Endothelial cell of umbilical vein (primary cell): Measurements from ENCODE around the gene PRG2. TPM values are rescaled to one million over a fixed set of nuclear protein-coding genes. Genes with fewer than 3 reads are reported as not detected.

Source experiments
- BruUV-seq: library from RNA; stranded (reverse); fragments of 400-500 nt; replicated peaks from 2 replicates; lab custom pipeline; 2021; lab: Mats Ljungman, UMichigan
- CTCF ChIA-PET: fragments of 300-600, 350-600 bp; sonication (Branson Sonifier 250); formaldehyde crosslinking; loops from one replicate; lab custom pipeline; 2021; ENCODE audit warnings: antibody characterized with exemption, inconsistent platforms; lab: Charles Lee
- POLR2A ChIA-PET: fragments of 300-600, 350-600 bp; sonication (Branson Sonifier 250); formaldehyde crosslinking; loops from one replicate; lab custom pipeline; 2021; ENCODE audit warnings: antibody characterized with exemption, inconsistent platforms; lab: Charles Lee
- DNase-seq: peaks from one replicate; pipeline ENCODE4 v3.0.0-alpha.2; 2011; ENCODE audit warnings: low read depth, low spot score
- FAIRE-seq: peaks from 2 replicates; lab custom pipeline; 2011; peaks lifted over from hg19 to GRCh38; lab: Jason Lieb, UNC
- H2AFZ ChIP-seq: 2 replicates; pipeline ENCODE4 v1.6.0; 2012; ENCODE audit warnings: low read depth, low read length, control low read depth, inconsistent platforms
- H3K27ac ChIP-seq: 2 replicates; pipeline ENCODE4 v1.5.1; 2011; ENCODE audit warnings: low read depth, mild to moderate bottlenecking, control low read depth, low read length, moderate library complexity; ENCODE audit not compliant: insufficient read depth
- H3K27me3 ChIP-seq, 2 experiments: 2 replicates each; pipeline versions ENCODE4 v1.6.0 to v1.6.1; 2011; ENCODE audit warnings: low read length in 2 of 2, mixed read lengths in 1 of 2; ENCODE audit not compliant: control insufficient read depth in 2 of 2, insufficient read depth in 2 of 2
- H3K36me3 ChIP-seq, 2 experiments: 2 replicates in 1 of 2; 3 replicates in 1 of 2; pipeline ENCODE4 v1.5.1; 2011; ENCODE audit warnings: low read length in 2 of 2, mild to moderate bottlenecking in 1 of 2, moderate library complexity in 1 of 2; ENCODE audit not compliant: control insufficient read depth in 2 of 2, insufficient read depth in 2 of 2; ENCODE audit errors: extremely low read depth in 1 of 2
- H3K4me1 ChIP-seq: 3 replicates; pipeline ENCODE4 v1.5.1; 2011; ENCODE audit warnings: mild to moderate bottlenecking, low read length; ENCODE audit not compliant: control insufficient read depth, insufficient read depth; ENCODE audit errors: extremely low read depth
- H3K4me2 ChIP-seq: 2 replicates; pipeline ENCODE4 v1.6.1; 2011; ENCODE audit warnings: low read length, control low read depth, mixed read lengths; ENCODE audit not compliant: insufficient read depth
- H3K4me3 ChIP-seq, 3 experiments: fragments of 200-600 bp in 1 of 3; sonication (generic), shearing (Covaris generic) in 1 of 3; replicated peaks in 1 of 3; 2 replicates each; pipeline ENCODE4 v1.5.1; 2011 to 2016; ENCODE audit warnings: control low read depth in 3 of 3, low read length in 3 of 3, mild to moderate bottlenecking in 2 of 3, inconsistent platforms in 1 of 3, low read depth in 1 of 3, moderate library complexity in 1 of 3; ENCODE audit not compliant: insufficient read depth in 1 of 3
- H3K79me2 ChIP-seq: 2 replicates; pipeline ENCODE4 v1.6.0; 2012; ENCODE audit warnings: low read length, inconsistent platforms; ENCODE audit not compliant: control insufficient read depth, insufficient read depth
- H3K9ac ChIP-seq: replicated peaks from 2 replicates; pipeline ENCODE3; 2011; ENCODE audit warnings: low read length, control low read depth; ENCODE audit not compliant: insufficient read depth; ENCODE audit errors: extremely low read depth
- H3K9me1 ChIP-seq: replicated peaks from 3 replicates; pipeline ENCODE4 v1.6.0; 2011; ENCODE audit warnings: mild to moderate bottlenecking, low read length; ENCODE audit not compliant: control insufficient read depth, insufficient read depth; ENCODE audit errors: extremely low read depth
- H3K9me3 ChIP-seq: replicated peaks from 2 replicates; pipeline ENCODE4 v1.5.1; 2012; ENCODE audit warnings: low read length, inconsistent platforms; ENCODE audit not compliant: control insufficient read depth, insufficient read depth
- H4K20me1 ChIP-seq: replicated peaks from 2 replicates; pipeline ENCODE3; 2011; ENCODE audit warnings: mild to moderate bottlenecking, low read length; ENCODE audit not compliant: control insufficient read depth, insufficient read depth; ENCODE audit errors: extremely low read depth
- CTCF ChIP-seq, 2 donors: IDR thresholded peaks; 1 replicate in 1 of 2; 2 replicates in 1 of 2; pipeline ENCODE4 v1.5.1; 2011; ENCODE audit warnings: low read length in 2 of 2, mild to moderate bottlenecking in 2 of 2, moderate library complexity in 2 of 2, control low read depth in 1 of 2, inconsistent platforms in 1 of 2, low read depth in 1 of 2; ENCODE audit not compliant: insufficient read depth in 1 of 2; ENCODE audit errors: extremely low read depth in 1 of 2
- EZH2 ChIP-seq: IDR thresholded peaks from 2 replicates; pipeline ENCODE4 v1.6.1; 2012; ENCODE audit warnings: borderline replicate concordance, low read depth, mild to moderate bottlenecking, moderate library complexity, low read length, inconsistent platforms; ENCODE audit not compliant: severe bottlenecking
- FOS ChIP-seq: IDR thresholded peaks from 2 replicates; pipeline ENCODE4 v1.6.1; 2011; ENCODE audit warnings: mild to moderate bottlenecking, low read length, moderate library complexity, borderline replicate concordance; ENCODE audit not compliant: insufficient read depth
- JUN ChIP-seq: IDR thresholded peaks from 2 replicates; pipeline ENCODE4 v1.6.1; 2011; ENCODE audit warnings: borderline replicate concordance, low read depth; ENCODE audit not compliant: insufficient read length, insufficient read depth
- MAX ChIP-seq: IDR thresholded peaks from 2 replicates; pipeline ENCODE4 v1.6.1; 2011; ENCODE audit not compliant: insufficient read depth, insufficient read length
- MYC ChIP-seq: IDR thresholded peaks from one replicate; pipeline ENCODE4 v1.6.1; 2011; ENCODE audit warnings: mild to moderate bottlenecking, low read depth, low read length
- POLR2A ChIP-seq: IDR thresholded peaks from 2 replicates; pipeline ENCODE4 v1.6.1; 2012; ENCODE audit warnings: low read depth, mild to moderate bottlenecking, control low read depth, low read length
- POLR2AphosphoS5 ChIP-seq: IDR thresholded peaks from 2 replicates; pipeline ENCODE4 v1.6.1; 2012; ENCODE audit warnings: low read depth, mild to moderate bottlenecking, control low read depth, low read length, moderate library complexity; ENCODE audit not compliant: insufficient read depth
- dilution Hi-C: fragments of 300-500 bp; cut with MboI; formaldehyde crosslinking; loops from one replicate; pipeline ENCODE4 v1.15.0; 2019; ENCODE audit warnings: low sequenced_read_pairs; ENCODE audit not compliant: extremely low pct_ligation_motif_present
- intact Hi-C: fragments of 100-400 bp; cut with micrococcal nuclease; formaldehyde crosslinking; loops from one replicate; pipeline ENCODE4 v1.10.0; 2022
- polyA plus RNA-seq, 4 experiments: library from polyadenylated mRNA; depleted of rRNA in 3 of 4; stranded (reverse) in 3 of 4; unstranded in 1 of 4; fragments of >200 nt; gene quantifications; 2 replicates each; pipeline versions ENCODE4 v1.2.1 to v1.2.3, GENCODE V29; 2011 to 2012; ENCODE audit warnings: missing spikeins in 1 of 4
- total RNA-seq: library from RNA; stranded (reverse); gene quantifications from 2 replicates; pipeline ENCODE4 v1.2.3, GENCODE V29; 2021

Gene PRG2
- total and polyA plus RNA-seq, 2 donors (not counting 3 experiments of a cell fraction or from before 2014, with no cell fraction given) = 0.08 to 0.55 TPM

GRCh38 chr11:57353852-57354251, 36.6 kb downstream of the PRG2 start:
- no peak overlapping the region for H3K9ac ChIP-seq
- TF ChIP-seq POLR2A = no peak
- no peak for TF ChIP-seq POLR2AphosphoS5
- no peak for TF ChIP-seq MYC
- no peak for TF ChIP-seq FOS
- no peak for TF ChIP-seq JUN
- no peak for TF ChIP-seq MAX
- no peak for TF ChIP-seq EZH2
- no peak for TF ChIP-seq CTCF (IDR thresholded peaks at IDR 0.05; ENCODE audit: extremely low read depth in 1 of 2, insufficient read depth in 1 of 2, low read depth in 1 of 2, low read length in 2 of 2)
- dilution Hi-C loops (no loop called here), intact Hi-C loops (no loop called here)
- peaks cover 0 to 3% of the 10 kb centered on the region in 2 experiments for H3K27me3 ChIP-seq
- FAIRE-seq (no peak), DNase-seq (no peak)
- no peaks in the 10 kb centered on the region for H3K9me3 ChIP-seq
- no TSS peak for BruUV-seq
- no peak overlapping the region for H3K4me2 ChIP-seq
- no peaks in the 10 kb centered on the region for H3K36me3 ChIP-seq
- H3K4me3 ChIP-seq = no peak overlapping the region
- no peaks in the 10 kb centered on the region for H3K79me2 ChIP-seq
- ChIA-PET CTCF (interaction anchor here (0.8 kb wide), 1 partner anchor 10 kb away, joined by 4 read pairs; no protein-coding TSS in a partner anchor), POLR2A (no interaction called here)
- H3K27ac ChIP-seq = no peak overlapping the region
- H3K9me1 ChIP-seq = no peaks in the 10 kb centered on the region
- H2AFZ ChIP-seq = no peak overlapping the region
- H4K20me1 ChIP-seq = no peaks in the 10 kb centered on the region
- H3K4me1 ChIP-seq = no peaks in the 10 kb centered on the region
